ENCODE results near the gene FOXP1. TPM values are rescaled to one million over a fixed set of nuclear protein-coding genes. Genes with fewer than 3 reads are reported as not detected.

Gene FOXP1
- total RNA-seq, 1 donor from 2014 or later, result 74.2 TPM

GRCh38 chr3:71402911-71403310 lies 180.6 kb downstream of the FOXP1 start:
- DNase-seq (ENCODE audit: low spot score), result no peak

- no peak for DNase-seq (ENCODE audit: low spot score)
Observed at GRCh38 chr3:71402280-71402679, 181.2 kb downstream of the FOXP1 start.

- DNase-seq (ENCODE audit: low spot score), result no peak
Observed at GRCh38 chr3:71401695-71402231, 181.8 kb downstream of the FOXP1 start.

GRCh38 chr3:71400986-71401451 lies 182.5 kb downstream of the FOXP1 start:
- DNase-seq (ENCODE audit: low spot score), result no peak

- no peak for DNase-seq (ENCODE audit: low spot score)
Observed at GRCh38 chr3:71399478-71399877, 184.1 kb downstream of the FOXP1 start.

- DNase-seq (ENCODE audit: low spot score), result no peak
Observed at GRCh38 chr3:71398157-71398836, 185.2 kb downstream of the FOXP1 start.

GRCh38 chr3:71397726-71398125 lies 185.8 kb downstream of the FOXP1 start:
- no peak for DNase-seq (ENCODE audit: low spot score)

- DNase-seq (ENCODE audit: low spot score), result no peak
Observed at GRCh38 chr3:71397046-71397445, 186.5 kb downstream of the FOXP1 start.

GRCh38 chr3:71395927-71396695 lies 187.4 kb downstream of the FOXP1 start:
- DNase-seq (ENCODE audit: low spot score), result no peak

- no peak for DNase-seq (ENCODE audit: low spot score)
Observed at GRCh38 chr3:71395470-71395869, 188.1 kb downstream of the FOXP1 start.

GRCh38 chr3:71393745-71394144 lies 189.8 kb downstream of the FOXP1 start:
- no peak for DNase-seq (ENCODE audit: low spot score)

- DNase-seq (ENCODE audit: low spot score), result no peak
Observed at GRCh38 chr3:71393093-71393492, 190.4 kb downstream of the FOXP1 start.

- no peak for DNase-seq (ENCODE audit: low spot score)
Observed at GRCh38 chr3:71392251-71392650, 191.3 kb downstream of the FOXP1 start.

- DNase-seq (ENCODE audit: low spot score), result no peak
Observed at GRCh38 chr3:71391361-71391760, 192.2 kb downstream of the FOXP1 start.

GRCh38 chr3:71389911-71390573 lies 193.5 kb downstream of the FOXP1 start:
- no peak for DNase-seq (ENCODE audit: low spot score)

- no peak for DNase-seq (ENCODE audit: low spot score)
Observed at GRCh38 chr3:71389191-71389590, 194.3 kb downstream of the FOXP1 start.

- no peak for DNase-seq (ENCODE audit: low spot score)
Observed at GRCh38 chr3:71388535-71389120, 194.9 kb downstream of the FOXP1 start.

GRCh38 chr3:71387586-71387985 lies 195.9 kb downstream of the FOXP1 start:
- DNase-seq (ENCODE audit: low spot score), result no peak

GRCh38 chr3:71384837-71385716 lies 198.5 kb downstream of the FOXP1 start:
- no peak for DNase-seq (ENCODE audit: low spot score)

- DNase-seq (ENCODE audit: low spot score), result no peak
Observed at GRCh38 chr3:71384388-71384787, 199.1 kb downstream of the FOXP1 start.

All from mesenteric fat pad (tissue), 1 donor.